K562 (cell line): ENCODE results near the gene ADCY6. TPM values are rescaled to one million over a fixed set of nuclear protein-coding genes. Genes with fewer than 3 reads are reported as not detected.

Experiments
- BHLHE40 ChIP-seq: IDR thresholded peaks from 2 replicates; pipeline ENCODE4 v1.6.1; 2011; ENCODE audit warnings: low read length, improper control_type of control experiment
- DNMT1 ChIP-seq: fragments of 450-650 bp; IDR thresholded peaks from 2 replicates; pipeline ENCODE4 v1.6.1; 2016; ENCODE audit warnings: antibody characterized with exemption, mild to moderate bottlenecking
- EWSR1 ChIP-seq: fragments of 450-650 bp; IDR thresholded peaks from 2 replicates; pipeline ENCODE4 v1.6.1; 2018; ENCODE audit warnings: borderline replicate concordance, mild to moderate bottlenecking, low read depth, moderate library complexity; ENCODE audit not compliant: partially characterized antibody
- GABPA ChIP-seq: fragments of 200-800 bp; sonication (Bioruptor generic); conservative IDR thresholded peaks from 2 replicates; pipeline ENCODE4 v1.6.1; 2016; ENCODE audit warnings: low read depth, missing genetic modification characterization, missing compliant biosample characterization
- HDAC8 ChIP-seq: fragments of 450-650 bp; IDR thresholded peaks from 2 replicates; pipeline ENCODE4 v1.6.1; 2016; ENCODE audit warnings: mild to moderate bottlenecking, missing genetic modification characterization, moderate library complexity, missing compliant biosample characterization
- HMG20B ChIP-seq: fragments of 250-450 bp; sonication (Bioruptor Pico); IDR thresholded peaks from 2 replicates; pipeline ENCODE4 v1.5.0; 2021; ENCODE audit warnings: mild to moderate bottlenecking
- ILK ChIP-seq: fragments of 450-650 bp; IDR thresholded peaks from 2 replicates; pipeline ENCODE4 v1.6.1; 2016; ENCODE audit warnings: missing genetic modification characterization, low read depth, mild to moderate bottlenecking, missing compliant biosample characterization, moderate library complexity, borderline replicate concordance
- MBD2 ChIP-seq: sonication (generic); IDR thresholded peaks from 2 replicates; pipeline ENCODE4 v1.6.1; 2016; ENCODE audit warnings: low read depth, borderline replicate concordance
- NFYB ChIP-seq: IDR thresholded peaks from 2 replicates; pipeline ENCODE4 v1.6.1; 2011; ENCODE audit warnings: mild to moderate bottlenecking, moderate library complexity; ENCODE audit not compliant: insufficient read length; ENCODE audit errors: extremely low read depth
- POLR2A ChIP-seq: fragments of 450-650 bp; conservative IDR thresholded peaks from 2 replicates; pipeline ENCODE4 v1.6.1; 2016
- POLR2AphosphoS5 ChIP-seq: IDR thresholded peaks from 2 replicates; pipeline ENCODE4 v1.6.1; 2011; ENCODE audit warnings: mild to moderate bottlenecking, low read depth, low read length, moderate library complexity; ENCODE audit not compliant: control insufficient read depth, insufficient read depth
- RBFOX2 ChIP-seq: fragments of 200-400 bp; formaldehyde crosslinking; IDR thresholded peaks from 2 replicates; pipeline ENCODE4 v1.6.1; 2017; ENCODE audit warnings: low read depth, mild to moderate bottlenecking, low read length, moderate library complexity
- RCOR1 ChIP-seq, 2 experiments: IDR thresholded peaks; 2 replicates each; pipeline ENCODE4 v1.6.1; 2012; ENCODE audit warnings: low read depth in 2 of 2, low read length in 2 of 2, borderline replicate concordance in 1 of 2, improper control_type of control experiment in 1 of 2
- ZBTB11 ChIP-seq, 3 experiments: fragments of 200-800 bp in 1 of 3; fragments of 250-450 bp in 1 of 3; fragments of 450-650 bp in 1 of 3; sonication (Bioruptor Pico) in 1 of 3; sonication (Bioruptor generic) in 1 of 3; formaldehyde crosslinking in 1 of 3; IDR thresholded peaks; 2 replicates each; pipeline versions ENCODE4 v1.6.1 to v1.8.0; 2016 to 2022; ENCODE audit warnings: mild to moderate bottlenecking in 2 of 3, missing genetic modification characterization in 2 of 3, missing compliant biosample characterization in 1 of 3, moderate library complexity in 1 of 3
- ZBTB26 ChIP-seq: fragments of 450-650 bp; formaldehyde crosslinking; IDR thresholded peaks from 2 replicates; pipeline ENCODE4 v1.4.0; 2022; ENCODE audit warnings: missing genetic modification characterization
- polyA plus RNA-seq, 8 experiments: library from polyadenylated mRNA; depleted of rRNA in 4 of 8; stranded (reverse) in 5 of 8; unstranded in 3 of 8; fragments of >200 nt; fragmentation: Nextera tagmentation in 2 of 8; fragmentation: Illumina TruSeq in 1 of 8; extraction: Ambion mirVana in 2 of 8; extraction: Trizol in 1 of 8; gene quantifications; 2 replicates each; pipeline versions ENCODE4 v1.2.1 to v1.2.3, GENCODE V29; 2011 to 2014; ENCODE audit warnings: inconsistent platforms in 1 of 8, missing spikeins in 1 of 8
- total RNA-seq, 7 experiments: library from RNA; depleted of rRNA in 6 of 7; stranded (reverse); fragments of >200 nt in 6 of 7; fragmentation: Illumina TruSeq in 2 of 7; extraction: Trizol in 2 of 7; gene quantifications; 2 replicates each; pipeline versions ENCODE4 v1.2.1 to v1.2.3, GENCODE V29; 2011 to 2021; ENCODE audit warnings: low replicate concordance in 1 of 7
- TF ChIP-seq, protein P1 (sequence below): fragments of 450-650 bp; IDR thresholded peaks from 2 replicates; pipeline ENCODE4 v1.6.1; 2016; ENCODE audit warnings: borderline replicate concordance
- TF ChIP-seq, protein P2 (sequence below), 3 experiments: fragments of 200-800 bp in 1 of 3; sonication (Bioruptor generic) in 1 of 3; sonication (generic) in 1 of 3; formaldehyde crosslinking in 1 of 3; IDR thresholded peaks; 2 replicates each; pipeline versions ENCODE4 v1.6.1 to v1.8.0; 2016 to 2022; ENCODE audit warnings: mild to moderate bottlenecking in 2 of 3, missing compliant biosample characterization in 2 of 3, missing genetic modification characterization in 2 of 3, missing genetic modification reagents in 1 of 3

ADCY6 gene
- total and polyA plus RNA-seq, 9 of the 15 experiments (the other 6 are each of a cell fraction or from before 2014, with no cell fraction given) = 0.01 to 1.0 (median 0.53) TPM

DNA sequence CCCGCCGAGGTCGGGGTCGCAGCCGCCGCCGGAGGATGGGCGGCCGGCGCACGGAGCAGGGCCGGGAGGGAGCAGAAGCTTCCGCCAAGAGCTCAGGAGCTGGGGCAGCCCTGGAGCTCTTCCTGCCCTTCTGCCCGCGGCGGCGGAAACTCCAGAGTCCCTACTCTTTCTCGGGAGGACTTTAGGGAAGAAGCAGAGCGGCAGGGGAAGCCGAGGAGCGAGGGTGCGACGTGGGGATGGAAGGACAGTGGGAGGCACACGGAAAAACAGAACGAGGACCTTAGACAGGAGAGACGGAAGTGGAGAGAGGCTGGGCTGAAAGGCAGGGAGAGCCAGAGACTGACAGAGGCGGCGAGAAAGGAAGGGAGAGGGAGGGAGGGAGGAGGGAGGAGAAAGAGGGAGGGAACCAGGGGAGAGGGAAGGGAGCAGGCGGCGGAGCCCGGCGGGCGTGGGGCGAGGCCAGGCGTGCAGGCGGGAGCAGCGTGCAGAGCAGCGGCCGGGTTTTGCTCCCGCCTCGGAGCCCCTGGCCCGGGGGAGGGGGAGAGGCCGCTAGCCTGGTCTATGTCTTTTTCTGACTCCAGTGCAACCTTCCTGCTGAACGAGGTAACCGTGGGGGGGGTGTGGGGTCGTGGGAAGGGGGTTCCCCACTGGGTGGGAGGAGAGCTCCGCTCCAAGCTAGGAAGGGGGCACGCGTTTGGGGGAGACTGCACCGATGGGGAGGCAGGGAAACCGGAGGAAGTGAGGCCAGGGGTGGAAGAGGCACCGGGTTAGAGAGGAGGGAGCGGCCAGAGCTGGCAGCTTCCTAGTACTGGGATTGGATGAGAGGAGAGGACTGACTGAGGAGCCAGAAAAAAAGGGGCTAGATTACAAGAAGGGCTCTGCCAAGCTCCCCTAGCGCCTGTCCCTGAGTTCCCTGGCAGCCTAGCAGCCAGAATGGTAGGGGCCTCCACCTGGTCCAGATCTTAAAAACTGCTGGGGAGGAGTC is 26.5 kb upstream of the ADCY6 start (continued):
- TF ChIP-seq, protein P1, sequence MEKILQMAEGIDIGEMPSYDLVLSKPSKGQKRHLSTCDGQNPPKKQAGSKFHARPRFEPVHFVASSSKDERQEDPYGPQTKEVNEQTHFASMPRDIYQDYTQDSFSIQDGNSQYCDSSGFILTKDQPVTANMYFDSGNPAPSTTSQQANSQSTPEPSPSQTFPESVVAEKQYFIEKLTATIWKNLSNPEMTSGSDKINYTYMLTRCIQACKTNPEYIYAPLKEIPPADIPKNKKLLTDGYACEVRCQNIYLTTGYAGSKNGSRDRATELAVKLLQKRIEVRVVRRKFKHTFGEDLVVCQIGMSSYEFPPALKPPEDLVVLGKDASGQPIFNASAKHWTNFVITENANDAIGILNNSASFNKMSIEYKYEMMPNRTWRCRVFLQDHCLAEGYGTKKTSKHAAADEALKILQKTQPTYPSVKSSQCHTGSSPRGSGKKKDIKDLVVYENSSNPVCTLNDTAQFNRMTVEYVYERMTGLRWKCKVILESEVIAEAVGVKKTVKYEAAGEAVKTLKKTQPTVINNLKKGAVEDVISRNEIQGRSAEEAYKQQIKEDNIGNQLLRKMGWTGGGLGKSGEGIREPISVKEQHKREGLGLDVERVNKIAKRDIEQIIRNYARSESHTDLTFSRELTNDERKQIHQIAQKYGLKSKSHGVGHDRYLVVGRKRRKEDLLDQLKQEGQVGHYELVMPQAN = peak; percentile 70; the same call in 1 of the 2 replicates
- no peak for TF ChIP-seq NFYB
- peak; percentile 70 for TF ChIP-seq GABPA
- TF ChIP-seq DNMT1 = no peak
- peak in 1 of 2 experiments; percentile 50; a peak in 1 of 4 replicates for TF ChIP-seq RCOR1 (IDR thresholded peaks at IDR 0.05; ENCODE audit: borderline replicate concordance in 1 of 2, low read depth in 2 of 2, low read length in 2 of 2)
- no peak for TF ChIP-seq EWSR1
- TF ChIP-seq POLR2AphosphoS5 = peak; percentile 54
- no peak for TF ChIP-seq ILK
- 0 out of 2 replicates have a peak, but pooled peaks have one; percentile 31 for TF ChIP-seq MBD2
- peak; percentile 42 for TF ChIP-seq RBFOX2
- 0 out of 2 replicates have a peak, but pooled peaks have one; percentile 46 for TF ChIP-seq HMG20B
- TF ChIP-seq ZBTB11 (CRISPR knock-in tag; IDR thresholded peaks at IDR 0.05) = peak in 1 of 3 experiments; percentile 47; a peak in 1 of 6 replicates
- TF ChIP-seq, protein P2, sequence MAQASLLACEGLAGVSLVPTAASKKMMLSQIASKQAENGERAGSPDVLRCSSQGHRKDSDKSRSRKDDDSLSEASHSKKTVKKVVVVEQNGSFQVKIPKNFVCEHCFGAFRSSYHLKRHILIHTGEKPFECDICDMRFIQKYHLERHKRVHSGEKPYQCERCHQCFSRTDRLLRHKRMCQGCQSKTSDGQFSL (CRISPR knock-in tag; IDR thresholded peaks at IDR 0.05) = no peak
- TF ChIP-seq, protein P2 (tag; IDR thresholded peaks at IDR 0.05) = 0 out of 4 replicates have a peak, but pooled peaks of 1 of the 2 experiments have one; percentile 29
- TF ChIP-seq POLR2A = peak; percentile 90
- no peak for TF ChIP-seq HDAC8 (tag)
- peak; percentile 58 for TF ChIP-seq BHLHE40
- peak; percentile 88; the same call in 1 of the 2 replicates for TF ChIP-seq ZBTB26
